Breast epithelium (tissue), 3 donors: ENCODE measurements around the gene VCP.

Experiments used
- CTCF ChIP-seq, 3 donors: fragments of 450-650 bp; IDR thresholded peaks; one replicate each; pipeline ENCODE4 v1.5.1; 2016 to 2017; ENCODE audit warnings: antibody characterized with exemption in 3 of 3, mild to moderate bottlenecking in 3 of 3, moderate library complexity in 3 of 3
- POLR2A ChIP-seq: fragments of 450-650 bp; IDR thresholded peaks from one replicate; pipeline ENCODE4 v1.6.1; 2016; ENCODE audit warnings: antibody characterized with exemption, mild to moderate bottlenecking, moderate library complexity
- POLR2AphosphoS5 ChIP-seq, 3 donors: sonication (generic); formaldehyde crosslinking; IDR thresholded peaks; one replicate each; pipeline ENCODE4 v1.6.1; 2017; ENCODE audit warnings: antibody characterized with exemption in 3 of 3

DNA sequence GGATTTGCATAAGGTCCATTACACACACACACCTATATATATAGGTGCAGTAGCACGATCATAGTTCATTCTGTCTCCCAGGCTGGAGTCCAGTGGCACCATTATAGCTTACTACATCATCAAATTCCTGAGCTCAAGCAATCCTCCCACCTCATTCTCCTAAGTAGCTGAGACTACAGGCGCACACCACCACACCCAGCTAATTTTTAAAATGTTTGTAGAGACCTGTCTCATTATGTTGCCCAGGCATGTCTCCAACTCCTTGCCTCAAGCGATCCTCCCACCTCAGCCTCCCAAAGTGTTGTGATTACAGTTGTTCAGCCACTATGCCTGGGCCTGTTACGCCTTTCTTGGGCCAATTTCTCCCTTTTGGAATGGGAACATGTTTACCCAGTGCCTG, 43.2 kb downstream of the VCP start:
- TF ChIP-seq CTCF (IDR thresholded peaks at IDR 0.05) (no peak), POLR2AphosphoS5 (IDR thresholded peaks at IDR 0.05) (no peak), POLR2A (no peak)
